ENCODE measurements around the gene TBC1D8. TPM values are rescaled to one million over a fixed set of nuclear protein-coding genes. Genes with fewer than 3 reads are reported as not detected.
A peak's percentile ranks its signal among the peaks of the same experiment; 100 is the strongest.

TBC1D8 gene
- total and polyA plus RNA-seq, 2 of the 13 experiments (the other 11 are each of a cell fraction or from before 2014, with no cell fraction given), result 45.1 to 95.4 TPM

DNA sequence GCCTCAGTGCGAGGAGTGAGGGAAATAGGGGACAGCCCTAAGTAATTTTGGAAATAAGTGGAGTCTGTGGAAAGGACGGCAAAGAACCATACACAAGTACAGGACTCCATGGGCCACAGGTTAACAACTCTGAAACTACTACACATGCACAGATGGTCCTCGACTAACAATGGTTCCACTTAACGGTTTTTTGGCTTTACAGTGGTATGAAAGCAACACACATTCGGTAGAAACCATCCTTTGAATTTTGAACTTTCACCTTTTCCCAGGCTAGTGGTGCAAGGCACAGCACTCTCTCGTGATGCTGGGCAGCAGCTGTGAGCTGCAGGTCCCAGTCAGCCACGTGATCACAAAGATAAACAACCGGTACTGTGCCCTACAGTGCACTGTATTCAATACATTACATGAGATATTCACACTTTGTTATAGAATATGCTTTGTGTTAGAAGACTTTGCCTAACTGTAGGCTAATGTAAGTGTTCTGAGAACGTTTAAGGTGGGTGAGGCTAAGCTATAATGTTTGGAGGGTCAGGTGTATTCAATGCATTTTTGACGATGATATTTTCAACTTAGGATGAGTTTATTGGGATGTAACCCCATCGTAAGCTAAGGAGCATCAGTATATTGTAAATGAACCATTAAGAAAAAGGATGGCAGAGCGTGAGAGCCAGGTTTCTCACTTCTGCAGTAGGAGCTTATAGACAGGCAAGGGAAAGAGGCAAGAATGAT lies 44.6 kb downstream of the TBC1D8 start (continued):
- TF ChIP-seq ZNF275 (CRISPR knock-in tag; IDR thresholded peaks at IDR 0.05; ENCODE audit: borderline replicate concordance), result no peak
- TF ChIP-seq ZNF441 (CRISPR knock-in tag; IDR thresholded peaks at IDR 0.05; ENCODE audit: borderline replicate concordance), result no peak
- TF ChIP-seq CREBL2 (CRISPR knock-in tag; IDR thresholded peaks at IDR 0.05; ENCODE audit: borderline replicate concordance), result 0 out of 2 replicates have a peak, but pooled peaks have one; percentile 49
- no peak for TF ChIP-seq ZNF572 (CRISPR knock-in tag; IDR thresholded peaks at IDR 0.05)
- TF ChIP-seq KMT2A (CRISPR knock-in tag; IDR thresholded peaks at IDR 0.05), result peak; percentile 95
- TF ChIP-seq ZNF790 (CRISPR knock-in tag; IDR thresholded peaks at IDR 0.05; ENCODE audit: borderline replicate concordance), result no peak
- TF ChIP-seq HNRNPK (IDR thresholded peaks at IDR 0.05; ENCODE audit: low read depth, low read length, poor library complexity, severe bottlenecking), result no peak
- TF ChIP-seq ZNF574 (CRISPR knock-in tag; IDR thresholded peaks at IDR 0.05), result peak; percentile 76
- TF ChIP-seq, protein P1, sequence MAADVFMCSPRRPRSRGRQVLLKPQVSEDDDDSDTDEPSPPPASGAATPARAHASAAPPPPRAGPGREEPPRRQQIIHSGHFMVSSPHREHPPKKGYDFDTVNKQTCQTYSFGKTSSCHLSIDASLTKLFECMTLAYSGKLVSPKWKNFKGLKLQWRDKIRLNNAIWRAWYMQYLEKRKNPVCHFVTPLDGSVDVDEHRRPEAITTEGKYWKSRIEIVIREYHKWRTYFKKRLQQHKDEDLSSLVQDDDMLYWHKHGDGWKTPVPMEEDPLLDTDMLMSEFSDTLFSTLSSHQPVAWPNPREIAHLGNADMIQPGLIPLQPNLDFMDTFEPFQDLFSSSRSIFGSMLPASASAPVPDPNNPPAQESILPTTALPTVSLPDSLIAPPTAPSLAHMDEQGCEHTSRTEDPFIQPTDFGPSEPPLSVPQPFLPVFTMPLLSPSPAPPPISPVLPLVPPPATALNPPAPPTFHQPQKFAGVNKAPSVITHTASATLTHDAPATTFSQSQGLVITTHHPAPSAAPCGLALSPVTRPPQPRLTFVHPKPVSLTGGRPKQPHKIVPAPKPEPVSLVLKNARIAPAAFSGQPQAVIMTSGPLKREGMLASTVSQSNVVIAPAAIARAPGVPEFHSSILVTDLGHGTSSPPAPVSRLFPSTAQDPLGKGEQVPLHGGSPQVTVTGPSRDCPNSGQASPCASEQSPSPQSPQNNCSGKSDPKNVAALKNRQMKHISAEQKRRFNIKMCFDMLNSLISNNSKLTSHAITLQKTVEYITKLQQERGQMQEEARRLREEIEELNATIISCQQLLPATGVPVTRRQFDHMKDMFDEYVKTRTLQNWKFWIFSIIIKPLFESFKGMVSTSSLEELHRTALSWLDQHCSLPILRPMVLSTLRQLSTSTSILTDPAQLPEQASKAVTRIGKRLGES (CRISPR knock-in tag; IDR thresholded peaks at IDR 0.05; ENCODE audit: borderline replicate concordance), result peak; percentile 92
- TF ChIP-seq RBM22 (optimal IDR thresholded peaks at IDR 0.05; ENCODE audit: low read length), result peak; percentile 79
- TF ChIP-seq, protein P2, sequence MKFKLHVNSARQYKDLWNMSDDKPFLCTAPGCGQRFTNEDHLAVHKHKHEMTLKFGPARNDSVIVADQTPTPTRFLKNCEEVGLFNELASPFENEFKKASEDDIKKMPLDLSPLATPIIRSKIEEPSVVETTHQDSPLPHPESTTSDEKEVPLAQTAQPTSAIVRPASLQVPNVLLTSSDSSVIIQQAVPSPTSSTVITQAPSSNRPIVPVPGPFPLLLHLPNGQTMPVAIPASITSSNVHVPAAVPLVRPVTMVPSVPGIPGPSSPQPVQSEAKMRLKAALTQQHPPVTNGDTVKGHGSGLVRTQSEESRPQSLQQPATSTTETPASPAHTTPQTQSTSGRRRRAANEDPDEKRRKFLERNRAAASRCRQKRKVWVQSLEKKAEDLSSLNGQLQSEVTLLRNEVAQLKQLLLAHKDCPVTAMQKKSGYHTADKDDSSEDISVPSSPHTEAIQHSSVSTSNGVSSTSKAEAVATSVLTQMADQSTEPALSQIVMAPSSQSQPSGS (CRISPR knock-in tag; IDR thresholded peaks at IDR 0.05), result peak; percentile 83
- TF ChIP-seq GATAD2A (CRISPR knock-in tag; IDR thresholded peaks at IDR 0.05), result peak; percentile 97
- no peak for TF ChIP-seq NR3C1 (CRISPR knock-in tag; IDR thresholded peaks at IDR 0.05)
- TF ChIP-seq, protein P3, sequence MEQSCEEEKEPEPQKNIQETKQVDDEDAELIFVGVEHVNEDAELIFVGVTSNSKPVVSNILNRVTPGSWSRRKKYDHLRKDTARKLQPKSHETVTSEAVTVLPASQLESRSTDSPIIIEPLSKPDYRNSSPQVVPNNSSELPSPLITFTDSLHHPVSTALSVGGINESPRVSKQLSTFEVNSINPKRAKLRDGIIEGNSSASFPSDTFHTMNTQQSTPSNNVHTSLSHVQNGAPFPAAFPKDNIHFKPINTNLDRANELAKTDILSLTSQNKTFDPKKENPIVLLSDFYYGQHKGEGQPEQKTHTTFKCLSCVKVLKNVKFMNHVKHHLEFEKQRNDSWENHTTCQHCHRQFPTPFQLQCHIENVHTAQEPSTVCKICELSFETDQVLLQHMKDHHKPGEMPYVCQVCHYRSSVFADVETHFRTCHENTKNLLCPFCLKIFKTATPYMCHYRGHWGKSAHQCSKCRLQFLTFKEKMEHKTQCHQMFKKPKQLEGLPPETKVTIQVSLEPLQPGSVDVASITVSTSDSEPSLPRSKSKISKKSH (CRISPR knock-in tag; IDR thresholded peaks at IDR 0.05; ENCODE audit: borderline replicate concordance), result no peak
- TF ChIP-seq ZNF660 (CRISPR knock-in tag; IDR thresholded peaks at IDR 0.05; ENCODE audit: borderline replicate concordance, low read depth), result no peak
- no peak for TF ChIP-seq MAF1 (CRISPR knock-in tag; IDR thresholded peaks at IDR 0.05; ENCODE audit: borderline replicate concordance)
- TF ChIP-seq SIN3A (IDR thresholded peaks at IDR 0.05; ENCODE audit: borderline replicate concordance, low read depth, low read length), result peak; percentile 39; the same call in 1 of the 2 replicates
- no peak for TF ChIP-seq EZH2 (conservative IDR thresholded peaks at IDR 0.05; ENCODE audit: low read depth, low read length)
- peak; percentile 80 for TF ChIP-seq KAT8 (CRISPR knock-in tag; IDR thresholded peaks at IDR 0.05)

Measured in HepG2 (cell line).